SK-N-SH (cell line): Measurements from ENCODE around the gene KRTAP13-3. TPM values are rescaled to one million over a fixed set of nuclear protein-coding genes. Genes with fewer than 3 reads are reported as not detected.

Experiments
- CTCF ChIA-PET: fragments of 300-600, 350-600 bp; formaldehyde crosslinking; extraction: SDS; loops from one replicate; lab custom pipeline; 2021; lab: Yijun Ruan, JAX
- POLR2A ChIA-PET: fragments of 350-600 bp; sonication (Branson Sonifier 250); formaldehyde crosslinking; extraction: SDS; loops from one replicate; lab custom pipeline; 2020; ENCODE audit warnings: antibody characterized with exemption, inconsistent platforms; lab: Yijun Ruan, JAX
- DNase-seq: peaks from one replicate; pipeline ENCODE4 v3.0.0; 2012
- H2AFZ ChIP-seq: fragments of 200-600 bp; sonication (generic); 2 replicates; pipeline ENCODE4 v1.8.1; 2016; ENCODE audit warnings: antibody characterized with exemption, mild to moderate bottlenecking, low read depth
- H3F3A ChIP-seq: fragments of 200-600 bp; sonication (generic); replicated peaks from 2 replicates; pipeline ENCODE3; 2016; ENCODE audit warnings: antibody characterized with exemption, mild to moderate bottlenecking; ENCODE audit not compliant: insufficient read depth
- H3K27ac ChIP-seq, 2 experiments: fragments of 200-500 bp in 1 of 2; fragments of 200-600 bp in 1 of 2; sonication (Bioruptor generic) in 1 of 2; sonication (generic), shearing (Covaris generic) in 1 of 2; 2 replicates each; pipeline versions ENCODE4 v1.5.1 to v1.6.1; 2014 to 2016; ENCODE audit warnings: low read depth in 2 of 2, inconsistent platforms in 1 of 2, low read length in 1 of 2, mild to moderate bottlenecking in 1 of 2, mixed read lengths in 1 of 2
- H3K27me3 ChIP-seq: fragments of 200-600 bp; sonication (generic), shearing (Covaris generic); 2 replicates; pipeline ENCODE4 v1.6.1; 2016; ENCODE audit warnings: mixed run types; ENCODE audit not compliant: insufficient read depth
- H3K36me3 ChIP-seq, 2 experiments: fragments of 200-500 bp in 1 of 2; fragments of 200-600 bp in 1 of 2; sonication (Bioruptor generic) in 1 of 2; sonication (generic) in 1 of 2; replicated peaks in 1 of 2; 2 replicates each; pipeline versions ENCODE3 to v1.5.1; 2014 to 2016; ENCODE audit warnings: low read length in 1 of 2, mild to moderate bottlenecking in 1 of 2; ENCODE audit not compliant: insufficient read depth in 2 of 2, control insufficient read depth in 1 of 2
- H3K4me1 ChIP-seq, 2 experiments: fragments of 200-500 bp in 1 of 2; fragments of 200-600 bp in 1 of 2; sonication (Bioruptor generic) in 1 of 2; sonication (generic), shearing (Covaris generic) in 1 of 2; 2 replicates each; pipeline versions ENCODE4 v1.5.1 to v1.6.1; 2014 to 2016; ENCODE audit warnings: low read depth in 1 of 2, low read length in 1 of 2, mixed run types in 1 of 2; ENCODE audit not compliant: insufficient read depth in 2 of 2, control insufficient read depth in 1 of 2
- H3K4me2 ChIP-seq: fragments of 200-600 bp; sonication (generic), shearing (Covaris generic); 2 replicates; pipeline ENCODE4 v1.6.1; 2017; ENCODE audit warnings: mixed run types
- H3K4me3 ChIP-seq, 2 experiments: fragments of 200-500 bp in 1 of 2; fragments of 200-600 bp in 1 of 2; sonication (Bioruptor generic) in 1 of 2; sonication (generic), shearing (Covaris generic) in 1 of 2; 2 replicates each; pipeline versions ENCODE4 v1.5.1 to v1.8.1; 2014 to 2016; ENCODE audit warnings: low read depth in 2 of 2, inconsistent platforms in 1 of 2, low read length in 1 of 2, mild to moderate bottlenecking in 1 of 2, mixed read lengths in 1 of 2, moderate library complexity in 1 of 2
- H3K79me2 ChIP-seq: fragments of 200-600 bp; sonication (generic); 2 replicates; pipeline ENCODE4 v1.8.1; 2017; ENCODE audit warnings: mild to moderate bottlenecking; ENCODE audit not compliant: insufficient read depth
- H3K9ac ChIP-seq: fragments of 200-600 bp; sonication (generic); 2 replicates; pipeline ENCODE4 v1.6.1; 2017; ENCODE audit warnings: mixed run types
- H3K9me2 ChIP-seq: fragments of 200-600 bp; sonication (generic); 2 replicates; pipeline ENCODE4 v1.6.1; 2017; ENCODE audit warnings: mixed run types
- H3K9me3 ChIP-seq: fragments of 200-600 bp; sonication (generic); 2 replicates; pipeline ENCODE4 v1.6.1; 2017; ENCODE audit warnings: mixed run types, mild to moderate bottlenecking, moderate library complexity
- H4K20me1 ChIP-seq: fragments of 200-600 bp; sonication (generic); 2 replicates; pipeline ENCODE4 v1.6.1; 2017; ENCODE audit warnings: mild to moderate bottlenecking, mixed run types; ENCODE audit not compliant: insufficient read depth
- CHD2 ChIP-seq: fragments of 150-350 bp; IDR thresholded peaks from 2 replicates; pipeline ENCODE4 v1.6.1; 2018; ENCODE audit warnings: low read length; ENCODE audit not compliant: partially characterized antibody
- EZH2phosphoT487 ChIP-seq: fragments of 200-600 bp; sonication (generic); IDR thresholded peaks from 2 replicates; pipeline ENCODE4 v1.6.1; 2017; ENCODE audit warnings: low read depth, mixed run types, mild to moderate bottlenecking, antibody characterized with exemption, moderate library complexity, borderline replicate concordance
- FOXJ3 ChIP-seq: sonication (generic); formaldehyde crosslinking; IDR thresholded peaks from 2 replicates; pipeline ENCODE4 v1.5.1; 2020; ENCODE audit warnings: mild to moderate bottlenecking, missing genetic modification reagents
- FOXM1 ChIP-seq: IDR thresholded peaks from 2 replicates; pipeline ENCODE4 v1.4.0; 2012; ENCODE audit warnings: low read depth, mild to moderate bottlenecking
- GABPA ChIP-seq: IDR thresholded peaks from 2 replicates; pipeline ENCODE4 v1.4.0; 2012; ENCODE audit warnings: low read depth, mild to moderate bottlenecking
- GATA2 ChIP-seq: sonication (generic); formaldehyde crosslinking; IDR thresholded peaks from 2 replicates; pipeline ENCODE4 v1.5.0; 2020; ENCODE audit warnings: mild to moderate bottlenecking, missing genetic modification reagents
- JUND ChIP-seq: IDR thresholded peaks from 2 replicates; pipeline ENCODE4 v1.4.0; 2012
- MXI1 ChIP-seq: IDR thresholded peaks from 2 replicates; pipeline ENCODE4 v1.6.1; 2012; ENCODE audit warnings: mild to moderate bottlenecking, low read depth, low read length, improper control_type of control experiment
- NFIC ChIP-seq: IDR thresholded peaks from 2 replicates; pipeline ENCODE4 v1.4.0; 2012; ENCODE audit warnings: borderline replicate concordance
- NRF1 ChIP-seq: IDR thresholded peaks from 2 replicates; pipeline ENCODE4 v1.6.1; 2012; ENCODE audit warnings: low read depth, mild to moderate bottlenecking, low read length
- PBX3 ChIP-seq: IDR thresholded peaks from 2 replicates; pipeline ENCODE4; 2012
- RAD21 ChIP-seq: IDR thresholded peaks from 2 replicates; pipeline ENCODE4 v1.6.1; 2012; ENCODE audit warnings: mild to moderate bottlenecking, low read length
- RFX5 ChIP-seq: IDR thresholded peaks from 2 replicates; pipeline ENCODE4 v1.6.1; 2012; ENCODE audit warnings: mild to moderate bottlenecking, improper control_type of control experiment, low read length
- SMC3 ChIP-seq: IDR thresholded peaks from 2 replicates; pipeline ENCODE4 v1.6.1; 2012; ENCODE audit warnings: low read depth, low read length, improper control_type of control experiment
- USF1 ChIP-seq: IDR thresholded peaks from 2 replicates; pipeline ENCODE4 v1.4.0; 2012; ENCODE audit warnings: low read depth, borderline replicate concordance
- USF2 ChIP-seq: fragments of 150-350 bp; IDR thresholded peaks from 2 replicates; pipeline ENCODE4 v1.6.1; 2017; ENCODE audit warnings: antibody characterized with exemption, low read length, low read depth, borderline replicate concordance
- YY1 ChIP-seq: IDR thresholded peaks from 2 replicates; pipeline ENCODE4 v1.4.0; 2012; ENCODE audit warnings: low read depth, mild to moderate bottlenecking
- WGBS: methylation state at CpG from one replicate; pipeline ENCODE4 v1.1.6; 2017; ENCODE audit warnings: low lambda C conversion rate; 5-methylcytosine and 5-hydroxymethylcytosine counted together
- polyA plus RNA-seq, 3 experiments: library from polyadenylated mRNA; depleted of rRNA; stranded (reverse); fragments of >200 nt; gene quantifications; 2 replicates each; pipeline ENCODE4 v1.2.3, GENCODE V29; 2012
- TF ChIP-seq, protein P1 (sequence below): IDR thresholded peaks from 2 replicates; pipeline ENCODE4 v1.6.1; 2012; ENCODE audit warnings: mild to moderate bottlenecking, low read depth, low read length, moderate library complexity

KRTAP13-3 gene
- polyA plus RNA-seq (2012; rRNA removed), result not detected in 2 replicates
- not detected in 2 replicates for polyA plus RNA-seq (2012; cell fraction: cytosol; rRNA removed)
- not detected in 2 replicates for polyA plus RNA-seq (2012; cell fraction: nucleus; rRNA removed)

GRCh38 chr21:30425826-30426225 is at the start of gene KRTAP13-3:
TSS of gene KRTAP13-3 (minus strand) at chr21:30425926. CDS start at chr21:30425912, 14 bp downstream.
- WGBS, result 9% methylated on average over 5 of the region's 5 CpGs
- Histone ChIP-seq H3K79me2 (no peaks in the 10 kb centered on the region), H2AFZ (no peak within 1 kb of the TSS), H3K36me3 (no peaks in the 10 kb centered on the region), H3K9me3 (no peaks in the 10 kb centered on the region), H3K4me1 (no peaks in the 10 kb centered on the region), H4K20me1 (no peaks in the 10 kb centered on the region), H3K9me2 (no peaks in the 10 kb centered on the region), H3K27ac (no peak within 1 kb of the TSS), H3K27me3 (no peaks in the 10 kb centered on the region), H3F3A (no peaks in the 10 kb centered on the region), H3K4me2 (no peak within 1 kb of the TSS), H3K9ac (no peak within 1 kb of the TSS), H3K4me3 (no peak within 1 kb of the TSS)
- ChIA-PET POLR2A (no interaction called here), CTCF (no interaction called here)
- no peak for DNase-seq
- no peak for TF ChIP-seq JUND
- no peak for TF ChIP-seq GATA2 (CRISPR knock-in tag)
- TF ChIP-seq CHD2, result no peak
- no peak for TF ChIP-seq FOXJ3
- TF ChIP-seq, protein P1, sequence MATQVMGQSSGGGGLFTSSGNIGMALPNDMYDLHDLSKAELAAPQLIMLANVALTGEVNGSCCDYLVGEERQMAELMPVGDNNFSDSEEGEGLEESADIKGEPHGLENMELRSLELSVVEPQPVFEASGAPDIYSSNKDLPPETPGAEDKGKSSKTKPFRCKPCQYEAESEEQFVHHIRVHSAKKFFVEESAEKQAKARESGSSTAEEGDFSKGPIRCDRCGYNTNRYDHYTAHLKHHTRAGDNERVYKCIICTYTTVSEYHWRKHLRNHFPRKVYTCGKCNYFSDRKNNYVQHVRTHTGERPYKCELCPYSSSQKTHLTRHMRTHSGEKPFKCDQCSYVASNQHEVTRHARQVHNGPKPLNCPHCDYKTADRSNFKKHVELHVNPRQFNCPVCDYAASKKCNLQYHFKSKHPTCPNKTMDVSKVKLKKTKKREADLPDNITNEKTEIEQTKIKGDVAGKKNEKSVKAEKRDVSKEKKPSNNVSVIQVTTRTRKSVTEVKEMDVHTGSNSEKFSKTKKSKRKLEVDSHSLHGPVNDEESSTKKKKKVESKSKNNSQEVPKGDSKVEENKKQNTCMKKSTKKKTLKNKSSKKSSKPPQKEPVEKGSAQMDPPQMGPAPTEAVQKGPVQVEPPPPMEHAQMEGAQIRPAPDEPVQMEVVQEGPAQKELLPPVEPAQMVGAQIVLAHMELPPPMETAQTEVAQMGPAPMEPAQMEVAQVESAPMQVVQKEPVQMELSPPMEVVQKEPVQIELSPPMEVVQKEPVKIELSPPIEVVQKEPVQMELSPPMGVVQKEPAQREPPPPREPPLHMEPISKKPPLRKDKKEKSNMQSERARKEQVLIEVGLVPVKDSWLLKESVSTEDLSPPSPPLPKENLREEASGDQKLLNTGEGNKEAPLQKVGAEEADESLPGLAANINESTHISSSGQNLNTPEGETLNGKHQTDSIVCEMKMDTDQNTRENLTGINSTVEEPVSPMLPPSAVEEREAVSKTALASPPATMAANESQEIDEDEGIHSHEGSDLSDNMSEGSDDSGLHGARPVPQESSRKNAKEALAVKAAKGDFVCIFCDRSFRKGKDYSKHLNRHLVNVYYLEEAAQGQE, result no peak
- TF ChIP-seq MXI1, result no peak
- no peak for TF ChIP-seq GABPA
- no peak for TF ChIP-seq USF1
- no peak for TF ChIP-seq USF2
- TF ChIP-seq RAD21, result no peak
- TF ChIP-seq SMC3, result no peak
- TF ChIP-seq YY1, result no peak
- no peak for TF ChIP-seq RFX5
- TF ChIP-seq EZH2phosphoT487, result no peak
- no peak for TF ChIP-seq FOXM1
- no peak for TF ChIP-seq NFIC
- TF ChIP-seq NRF1, result no peak
- TF ChIP-seq PBX3, result no peak
